GM23338 (cell line): ENCODE results near the gene RPS4Y1. TPM values are rescaled to one million over a fixed set of nuclear protein-coding genes. Genes with fewer than 3 reads are reported as not detected.

Experiments
- ATAC-seq: fragments of 200-7000 bp; cut with Tn5 transposase; 3 replicates; pipeline ENCODE4 v1.9.1; 2020
- DNase-seq: peaks from one replicate; pipeline ENCODE4 v3.0.0-alpha.2; 2015; ENCODE audit warnings: low spot score
- H2AFZ ChIP-seq: fragments of 200-600 bp; sonication (generic); 2 replicates; pipeline ENCODE4 v1.8.0; 2016; ENCODE audit warnings: antibody characterized with exemption, mild to moderate bottlenecking, moderate library complexity
- H3F3A ChIP-seq: fragments of 200-600 bp; sonication (generic); replicated peaks from 2 replicates; pipeline ENCODE4 v1.8.0; 2017; ENCODE audit warnings: antibody characterized with exemption, mixed run types, low read depth
- H3K27ac ChIP-seq: fragments of 200-600 bp; sonication (generic); 2 replicates; pipeline ENCODE4 v1.6.1; 2016; ENCODE audit warnings: low read depth
- H3K27me3 ChIP-seq: fragments of 200-600 bp; sonication (generic); 2 replicates; pipeline ENCODE4 v1.8.0; 2016; ENCODE audit warnings: mild to moderate bottlenecking, mixed run types, moderate library complexity; ENCODE audit not compliant: insufficient read depth
- H3K36me3 ChIP-seq: fragments of 200-600 bp; sonication (generic); 2 replicates; pipeline ENCODE4 v1.8.0; 2016; ENCODE audit warnings: mild to moderate bottlenecking; ENCODE audit not compliant: insufficient read depth
- H3K4me1 ChIP-seq: fragments of 200-600 bp; sonication (generic); 2 replicates; pipeline ENCODE4 v1.8.0; 2016; ENCODE audit warnings: mild to moderate bottlenecking, moderate library complexity; ENCODE audit not compliant: insufficient read depth
- H3K4me2 ChIP-seq: fragments of 200-600 bp; sonication (generic); 2 replicates; pipeline ENCODE4 v1.7.1; 2017; ENCODE audit warnings: mixed run types
- H3K4me3 ChIP-seq: fragments of 200-600 bp; sonication (generic); 2 replicates; pipeline ENCODE4 v1.6.1; 2016; ENCODE audit warnings: mixed run types
- H3K79me2 ChIP-seq: fragments of 200-600 bp; sonication (generic); replicated peaks from 2 replicates; pipeline ENCODE4 v1.8.0; 2017; ENCODE audit warnings: mild to moderate bottlenecking; ENCODE audit not compliant: insufficient read depth
- H3K9me2 ChIP-seq: fragments of 200-600 bp; sonication (generic); 2 replicates; pipeline ENCODE4 v1.8.0; 2017; ENCODE audit not compliant: insufficient read depth
- H4K20me1 ChIP-seq: fragments of 200-600 bp; sonication (generic); replicated peaks from 2 replicates; pipeline ENCODE4 v1.8.0; 2017; ENCODE audit warnings: mild to moderate bottlenecking; ENCODE audit not compliant: insufficient read depth
- H3K27ac Mint-ChIP-seq: 2 replicates; pipeline ENCODE4 v1.8.0; 2020; ENCODE audit warnings: inconsistent platforms, mild to moderate bottlenecking, moderate library complexity, mixed read lengths
- H3K27me3 Mint-ChIP-seq: 3 replicates; pipeline ENCODE4 v1.8.0; 2022; ENCODE audit warnings: low read depth, mild to moderate bottlenecking, moderate library complexity, mixed read lengths, inconsistent platforms; ENCODE audit not compliant: insufficient read depth, poor library complexity
- H3K36me3 Mint-ChIP-seq: 3 replicates; pipeline ENCODE4 v1.8.0; 2021; ENCODE audit warnings: low read depth, mild to moderate bottlenecking, inconsistent platforms, moderate library complexity, mixed read lengths
- H3K4me1 Mint-ChIP-seq: 3 replicates; pipeline ENCODE4 v1.8.0; 2020; ENCODE audit warnings: mild to moderate bottlenecking, inconsistent platforms, mixed read lengths
- H3K4me3 Mint-ChIP-seq: 3 replicates; pipeline ENCODE4 v1.8.0; 2021; ENCODE audit warnings: moderate library complexity, mild to moderate bottlenecking, inconsistent platforms, mixed read lengths
- H3K9me3 Mint-ChIP-seq: 3 replicates; pipeline ENCODE4 v1.8.0; 2020; ENCODE audit warnings: moderate library complexity, mild to moderate bottlenecking, inconsistent platforms, mixed read lengths
- CREB1 ChIP-seq: fragments of 250-450 bp; sonication (Bioruptor Pico); IDR thresholded peaks from 2 replicates; pipeline ENCODE4 v1.5.0; 2020; ENCODE audit warnings: low read depth, mild to moderate bottlenecking, moderate library complexity
- ETS1 ChIP-seq: IDR thresholded peaks from 2 replicates; pipeline ENCODE4 v1.6.1; 2016; ENCODE audit warnings: antibody characterized with exemption
- EZH2 ChIP-seq: fragments of 200-600 bp; sonication (generic); IDR thresholded peaks from one replicate; pipeline ENCODE4 v1.8.0; 2017; ENCODE audit warnings: antibody characterized with exemption, mild to moderate bottlenecking, low read depth; ENCODE audit not compliant: unreplicated experiment
- EZH2phosphoT487 ChIP-seq: fragments of 200-600 bp; sonication (generic); IDR thresholded peaks from one replicate; pipeline ENCODE4 v1.8.1; 2018; ENCODE audit warnings: antibody characterized with exemption; ENCODE audit not compliant: unreplicated experiment
- JUNB ChIP-seq: IDR thresholded peaks from one replicate; pipeline ENCODE4 v1.6.1; 2016; ENCODE audit warnings: antibody characterized with exemption; ENCODE audit not compliant: unreplicated experiment
- NANOG ChIP-seq: IDR thresholded peaks from 2 replicates; pipeline ENCODE4 v1.6.1; 2016; ENCODE audit warnings: antibody characterized with exemption, borderline replicate concordance
- POLR2AphosphoS5 ChIP-seq: IDR thresholded peaks from 2 replicates; pipeline ENCODE4 v1.6.1; 2016; ENCODE audit warnings: antibody characterized with exemption, low read depth
- REST ChIP-seq: IDR thresholded peaks from one replicate; pipeline ENCODE4 v1.6.1; 2018; ENCODE audit warnings: antibody characterized with exemption; ENCODE audit not compliant: unreplicated experiment
- STAT1 ChIP-seq: IDR thresholded peaks from one replicate; pipeline ENCODE4 v1.6.1; 2016; ENCODE audit warnings: antibody characterized with exemption; ENCODE audit not compliant: unreplicated experiment
- ZNF114 ChIP-seq: fragments of 250-450 bp; sonication (Bioruptor Pico); IDR thresholded peaks from 2 replicates; pipeline ENCODE4 v1.5.0; 2020; ENCODE audit warnings: mild to moderate bottlenecking, moderate library complexity
- ZNF331 ChIP-seq: fragments of 250-450 bp; sonication (Bioruptor Pico); IDR thresholded peaks from 2 replicates; pipeline ENCODE4 v1.5.0; 2020; ENCODE audit warnings: low read depth, mild to moderate bottlenecking, moderate library complexity
- ZNF462 ChIP-seq: fragments of 250-450 bp; sonication (Bioruptor Pico); IDR thresholded peaks from 2 replicates; pipeline ENCODE4 v1.5.0; 2020; ENCODE audit warnings: mild to moderate bottlenecking, moderate library complexity
- polyA plus RNA-seq: library from polyadenylated mRNA; unstranded; fragments of >200 nt; fragmentation: Nextera tagmentation; extraction: Ambion mirVana; gene quantifications from 2 replicates; pipeline ENCODE4 v1.2.1, GENCODE V29; 2016
- total RNA-seq: library from RNA; depleted of rRNA; stranded (reverse); fragments of >200 nt; shearing (Covaris generic); gene quantifications from 2 replicates; pipeline ENCODE4 v1.2.3, GENCODE V29; 2014

The RPS4Y1 gene
- total and polyA plus RNA-seq, 2 experiments from 2014 or later: 216 to 294 TPM

GRCh38 chrY:2866581-2866980 is 25.2 kb downstream of the RPS4Y1 start:
- Histone ChIP-seq H3K9me2 (no peaks in the 10 kb centered on the region), H3K4me2 (no peak overlapping the region), H3K79me2 (peaks cover 27% of the 10 kb centered on the region), H3K4me1 (no peaks in the 10 kb centered on the region), H2AFZ (no peak overlapping the region), H3K4me3 (no peak overlapping the region), H3F3A (no peaks in the 10 kb centered on the region), H4K20me1 (peaks cover 6% of the 10 kb centered on the region; the same call in 1 of the 2 replicates), H3K27me3 (no peaks in the 10 kb centered on the region), H3K36me3 (peaks cover 19% of the 10 kb centered on the region), H3K27ac (no peak overlapping the region)
- H3K36me3 Mint-ChIP-seq: peaks cover 78% of the 10 kb centered on the region
- peaks cover 9% of the 10 kb centered on the region for H3K9me3 Mint-ChIP-seq
- no peaks in the 10 kb centered on the region for H3K27me3 Mint-ChIP-seq
- no peak for DNase-seq
- ATAC-seq: no peak
- no peak overlapping the region for H3K27ac Mint-ChIP-seq
- no peak for TF ChIP-seq ZNF114 (CRISPR knock-in tag)
- no peak for TF ChIP-seq JUNB
- H3K4me1 Mint-ChIP-seq: no peaks in the 10 kb centered on the region
- H3K4me3 Mint-ChIP-seq: no peak overlapping the region

DNA sequence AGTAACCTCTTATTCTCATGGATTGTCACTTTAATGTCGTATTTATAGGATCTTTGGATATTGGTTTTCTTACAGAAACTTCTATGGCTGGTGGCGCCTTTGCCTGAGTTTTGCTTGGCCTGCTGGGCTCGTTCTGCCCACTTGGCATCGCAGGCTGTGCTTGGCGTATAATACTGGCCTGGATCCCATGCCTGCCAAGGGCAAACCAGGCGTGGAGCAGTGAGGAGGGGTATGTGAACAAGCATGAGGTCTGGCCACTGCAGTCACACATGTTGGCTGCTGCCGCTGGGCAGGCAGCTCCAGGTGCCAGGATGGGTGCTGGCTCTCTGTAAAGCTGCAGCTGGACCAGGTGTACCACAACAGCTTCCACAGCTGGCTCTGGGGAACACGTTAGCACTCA is 26.1 kb downstream of the RPS4Y1 start:
- ATAC-seq: no peak
- Mint-ChIP-seq H3K9me3 (peaks cover 17% of the 10 kb centered on the region), H3K27me3 (no peaks in the 10 kb centered on the region), H3K36me3 (peaks cover 79% of the 10 kb centered on the region), H3K27ac (no peak overlapping the region), H3K4me3 (no peak overlapping the region), H3K4me1 (no peaks in the 10 kb centered on the region)
- Histone ChIP-seq H2AFZ (no peak overlapping the region), H3K9me2 (no peaks in the 10 kb centered on the region), H3K4me3 (no peak overlapping the region), H3K27me3 (no peaks in the 10 kb centered on the region), H4K20me1 (peaks cover 3% of the 10 kb centered on the region; the same call in 1 of the 2 replicates), H3K27ac (no peak overlapping the region), H3K79me2 (peaks cover 19% of the 10 kb centered on the region), H3K4me2 (no peak overlapping the region), H3K4me1 (no peaks in the 10 kb centered on the region), H3K36me3 (peaks cover 16% of the 10 kb centered on the region), H3F3A (no peaks in the 10 kb centered on the region)
- no peak for DNase-seq
- TF ChIP-seq STAT1: no peak
- TF ChIP-seq ETS1: no peak
- TF ChIP-seq CREB1 (CRISPR knock-in tag): no peak
- no peak for TF ChIP-seq REST
- TF ChIP-seq ZNF462: no peak
- no peak for TF ChIP-seq EZH2phosphoT487
- no peak for TF ChIP-seq JUNB
- TF ChIP-seq POLR2AphosphoS5: no peak
- no peak for TF ChIP-seq NANOG
- TF ChIP-seq EZH2: no peak
- no peak for TF ChIP-seq ZNF114 (CRISPR knock-in tag)
- TF ChIP-seq ZNF331 (CRISPR knock-in tag): no peak
